ENCODE measurements around the gene CNNM2.
"Not testable (repeated sequence)": the region's sequence is repeated elsewhere in the genome, so short reads cannot be mapped to it uniquely, and the experiment has no call there.

The CNNM2 gene

DNA sequence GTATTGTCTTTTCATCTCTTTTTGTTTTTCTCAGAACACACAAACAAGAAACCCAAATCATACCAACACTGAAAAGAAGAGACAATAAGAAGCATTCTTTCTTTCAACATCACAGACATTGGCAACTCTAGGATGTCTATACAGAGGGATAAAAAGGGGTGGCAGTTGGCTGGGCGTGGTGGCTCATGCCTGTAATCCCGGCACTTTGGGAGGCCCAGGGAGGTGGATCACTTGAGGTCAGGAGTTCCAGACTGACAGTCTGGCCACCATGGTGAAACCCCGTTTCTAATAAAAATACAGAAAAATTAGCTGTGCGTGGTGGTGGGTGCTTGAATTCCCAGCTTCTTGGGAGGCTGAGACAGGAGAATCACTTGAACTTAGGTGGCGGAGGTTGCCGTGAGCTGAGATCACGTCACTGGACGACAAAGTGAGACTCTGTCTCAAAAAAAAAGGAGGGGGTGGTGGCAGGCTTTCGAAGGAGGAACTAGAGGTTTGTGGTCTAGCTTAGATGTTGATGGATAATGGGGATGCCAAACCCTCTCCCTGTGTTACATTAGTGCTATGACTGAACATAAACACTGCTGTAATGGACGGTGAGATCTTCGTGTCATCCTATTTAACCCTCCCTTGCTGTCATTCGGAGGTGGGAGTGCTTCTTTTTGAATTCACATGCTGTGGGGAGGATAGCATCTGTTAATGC is 9.4 kb downstream of the CNNM2 start:
- DNase-seq: peak; percentile 33 to 63 (median 56)

DNA sequence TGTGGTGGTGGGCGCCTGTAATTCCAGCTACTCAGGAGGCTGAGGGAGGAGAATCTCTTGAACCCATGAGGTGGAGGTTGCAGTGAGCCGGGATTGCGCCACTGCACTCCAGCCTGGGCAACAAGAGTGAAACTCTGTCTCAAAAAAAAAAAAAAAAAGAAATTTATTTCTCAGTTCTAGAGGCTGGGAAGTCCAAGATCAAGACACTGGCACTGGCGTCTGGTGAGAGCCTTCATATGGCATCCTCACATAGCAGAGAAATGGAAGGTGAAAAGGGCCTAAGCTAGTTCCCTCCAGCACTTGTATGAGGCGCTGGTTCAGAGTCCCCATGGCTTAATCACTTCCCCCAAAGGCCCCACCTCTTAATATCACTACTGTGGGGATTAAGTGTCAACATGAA is 10.3 kb downstream of the CNNM2 start:
- not testable (repeated sequence) for DNase-seq

GRCh38 chr10:102930720-102931119 is 12.6 kb downstream of the CNNM2 start:
- no peak for DNase-seq

GRCh38 chr10:102931643-102932042 is 13.5 kb downstream of the CNNM2 start:
- DNase-seq: no peak

DNA sequence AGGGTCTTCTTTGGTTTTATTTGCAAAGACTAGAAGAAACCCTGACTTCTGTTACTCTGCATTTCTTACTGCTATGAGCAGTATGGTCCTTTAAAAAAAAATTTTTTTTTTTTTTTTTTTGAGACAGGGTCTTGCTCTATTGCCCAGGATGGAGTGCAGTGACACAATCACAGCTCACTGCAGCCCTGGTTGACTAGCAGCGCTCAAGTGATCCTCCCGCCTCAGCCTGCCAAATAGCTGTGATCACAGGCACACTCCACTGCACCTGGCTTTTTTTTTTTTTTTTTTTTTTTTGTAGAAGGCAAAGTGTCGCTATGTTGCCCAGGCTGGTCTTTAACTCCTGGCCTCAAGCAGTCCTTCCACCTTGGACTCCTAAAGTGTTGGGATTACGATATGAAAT is 17.4 kb downstream of the CNNM2 start:
- DNase-seq: no peak

GRCh38 chr10:102935939-102936605 is 18.0 kb downstream of the CNNM2 start:
- DNase-seq: no peak

DNA sequence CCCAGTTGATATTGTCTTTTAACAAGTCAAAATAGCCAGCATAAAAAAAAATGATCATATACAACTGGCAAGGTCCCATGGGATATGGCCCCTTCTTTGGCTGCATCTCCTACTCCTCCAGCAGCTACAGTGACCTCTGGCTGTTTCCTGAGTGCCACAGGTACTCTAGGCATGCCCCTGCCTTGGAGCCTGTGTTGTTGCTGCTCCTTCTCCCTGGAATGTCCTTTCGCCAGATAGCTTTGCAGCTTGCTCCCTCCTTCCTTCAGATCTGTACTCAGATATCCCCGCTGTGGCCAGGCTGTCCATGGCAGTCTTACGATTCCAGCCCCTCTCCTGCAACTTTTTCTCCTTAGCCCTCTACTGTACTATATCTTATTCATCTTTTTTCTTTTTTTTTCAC is 23.3 kb downstream of the CNNM2 start:
- DNase-seq: no peak

- no peak for DNase-seq
These were observed 27.4 kb downstream of the CNNM2 start for GRCh38 chr10:102945449-102945848.

- no peak for DNase-seq
These were observed 27.9 kb downstream of the CNNM2 start for GRCh38 chr10:102945962-102946361.

DNA sequence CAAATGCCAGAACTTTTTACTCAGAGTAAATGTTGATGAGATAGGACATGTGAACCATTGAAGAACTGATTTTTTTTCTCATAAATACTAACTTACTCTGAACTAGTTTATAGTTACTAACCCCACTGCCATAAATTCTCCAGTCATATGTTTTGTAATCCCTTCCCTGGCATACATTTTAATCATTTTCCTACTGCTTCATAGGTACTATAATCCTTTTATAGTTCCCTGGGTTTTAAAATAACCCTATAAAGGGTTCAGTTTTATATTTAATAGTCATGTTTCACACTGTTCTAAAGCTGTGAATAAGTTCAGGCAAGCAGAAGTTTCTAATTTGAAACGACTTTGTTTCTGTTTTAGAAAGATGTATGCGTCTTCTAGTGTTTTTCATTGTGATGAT is 28.9 kb downstream of the CNNM2 start:
- no peak for DNase-seq

- DNase-seq: no peak
These were observed 30.1 kb downstream of the CNNM2 start for GRCh38 chr10:102948176-102948575.

GRCh38 chr10:102948786-102949185 is 30.7 kb downstream of the CNNM2 start:
- no peak for DNase-seq

GRCh38 chr10:102949916-102950315 is 31.8 kb downstream of the CNNM2 start:
- no peak for DNase-seq

- no peak for DNase-seq
These were observed 33.2 kb downstream of the CNNM2 start for GRCh38 chr10:102951316-102951715.

DNA sequence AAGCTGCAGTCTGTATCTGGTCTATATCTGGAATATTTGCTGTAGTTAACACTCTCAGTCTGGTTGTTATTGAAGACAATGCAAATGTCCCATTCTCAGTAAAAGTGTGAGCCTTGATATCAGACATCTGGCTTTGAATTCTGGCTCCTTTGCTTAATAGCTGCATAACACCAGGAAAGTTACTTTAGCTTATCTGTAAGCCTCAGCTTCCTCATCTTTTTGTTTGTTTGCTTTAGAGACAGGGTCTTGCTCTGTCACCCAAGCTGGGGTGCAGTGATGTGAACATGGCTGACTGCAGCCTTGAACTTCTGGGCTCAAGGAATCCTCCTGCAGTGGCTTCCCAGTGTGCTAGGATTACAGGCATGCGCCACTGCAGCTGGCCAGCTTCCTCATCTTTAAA is 41.3 kb downstream of the CNNM2 start:
- no peak for DNase-seq

DNA sequence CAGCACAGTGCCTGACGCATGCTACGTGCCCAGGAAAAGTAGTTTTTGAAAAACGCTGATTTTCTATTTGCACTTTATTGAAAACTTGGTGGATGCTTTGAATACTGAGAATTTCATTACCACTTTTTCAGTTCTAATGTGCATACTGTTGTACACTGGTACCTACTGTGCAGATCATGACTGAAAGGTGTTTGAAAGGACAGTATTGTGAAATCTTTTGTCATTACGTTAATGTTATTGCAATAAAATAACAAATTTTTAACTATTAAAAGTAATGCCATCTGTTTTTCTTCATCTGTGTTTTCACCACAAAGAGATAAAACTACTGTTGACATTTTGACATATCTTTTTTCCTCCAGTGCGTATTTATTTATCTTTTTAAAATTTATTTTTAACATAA is 42.1 kb downstream of the CNNM2 start:
- no peak for DNase-seq

GRCh38 chr10:102962267-102962666 is 44.2 kb downstream of the CNNM2 start:
- DNase-seq: no peak

GRCh38 chr10:102962951-102963755 is 45.1 kb downstream of the CNNM2 start:
- no peak for DNase-seq

DNA sequence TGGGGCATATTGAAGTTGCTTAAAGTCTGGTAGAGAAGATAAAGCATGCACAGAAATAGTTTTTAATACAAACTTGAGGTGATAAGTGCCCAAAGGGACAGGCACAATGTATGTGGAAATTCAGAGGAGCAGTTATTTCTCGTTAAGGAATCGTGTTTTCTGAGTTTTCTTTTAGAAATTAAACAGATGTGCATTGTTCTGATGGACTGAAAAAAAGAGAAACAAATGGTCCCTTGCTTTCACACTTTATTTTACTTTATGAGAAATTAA is 45.6 kb downstream of the CNNM2 start:
- DNase-seq: no peak

- not testable (repeated sequence) for DNase-seq
These were observed 46.0 kb downstream of the CNNM2 start for GRCh38 chr10:102964064-102964463.

DNA sequence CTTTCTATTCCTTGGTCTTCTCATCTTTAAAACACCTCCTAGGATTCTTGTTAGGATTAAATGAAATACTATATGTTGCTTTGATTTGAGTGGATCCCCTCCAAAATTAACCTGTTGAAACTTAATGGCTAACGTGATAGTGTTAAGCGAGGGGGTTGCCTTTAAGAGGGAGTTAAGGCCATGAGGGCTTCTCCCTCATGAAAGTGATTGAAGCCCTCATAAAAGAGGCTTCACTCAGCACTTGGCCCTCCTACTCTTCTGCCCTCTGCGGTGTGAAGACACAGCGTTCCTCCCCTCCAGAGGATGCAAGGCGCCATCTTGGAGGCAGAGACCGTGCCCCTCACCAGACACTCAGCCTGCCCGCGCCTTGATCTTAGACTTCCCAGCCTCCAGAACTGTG is 46.6 kb downstream of the CNNM2 start:
- DNase-seq: no peak

DNA sequence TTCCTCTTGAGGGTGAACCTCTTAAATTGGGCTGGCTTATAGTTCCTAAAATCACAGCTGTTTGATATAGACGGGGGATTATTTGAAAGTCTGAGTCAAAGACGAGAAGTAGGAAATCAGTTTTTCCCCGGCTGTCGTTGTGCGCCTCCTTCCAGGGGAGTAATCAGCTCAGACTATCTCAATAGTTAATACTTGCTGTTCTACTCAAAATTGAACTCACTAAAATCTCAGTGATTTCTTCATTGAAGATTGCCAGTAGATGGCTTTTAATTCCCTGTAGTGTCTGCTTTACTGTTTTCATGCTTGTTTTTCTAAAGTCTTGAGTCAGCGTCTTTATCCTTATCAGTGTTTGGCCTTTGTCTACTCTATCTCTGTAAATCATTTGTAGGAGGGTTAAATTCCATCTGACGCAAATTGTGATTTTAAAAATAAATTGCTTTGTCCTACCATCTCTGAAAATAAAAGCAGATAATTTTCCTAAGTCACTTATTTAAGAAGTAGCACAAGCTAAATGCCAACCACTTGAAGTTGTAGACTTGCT is 47.3 kb downstream of the CNNM2 start:
- no peak for DNase-seq

DNA sequence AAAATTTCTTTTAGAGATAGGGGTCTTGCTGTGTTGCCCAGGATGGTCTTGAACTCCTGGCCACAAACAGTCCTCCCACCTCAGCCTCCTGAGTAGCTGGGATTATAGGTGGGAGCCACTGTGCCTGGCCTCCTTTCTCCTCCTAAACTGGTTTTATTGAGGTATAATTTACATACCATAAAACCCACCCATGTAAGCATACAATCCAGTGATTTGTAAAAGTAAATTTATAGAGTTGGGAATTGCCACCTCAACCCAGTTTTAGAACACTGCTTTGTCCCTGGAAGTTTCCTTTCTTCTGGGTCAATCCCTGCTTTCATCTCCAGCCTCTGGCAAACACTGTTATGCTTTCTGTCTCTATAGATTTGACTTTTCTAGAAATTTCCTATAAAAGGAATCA is 49.0 kb downstream of the CNNM2 start:
- DNase-seq: no peak

Measured in suppressor macrophage (primary cell).